PC-9 (cell line): ENCODE measurements around the gene MISP3.
"Not testable (repeated sequence)": the region's sequence is repeated elsewhere in the genome, so short reads cannot be mapped to it uniquely, and the experiment has no call there.

Source experiments
- CTCF ChIP-seq: fragments of 200-600 bp; sonication (generic); conservative IDR thresholded peaks from 2 replicates; pipeline ENCODE4 v1.6.1; 2017; ENCODE audit warnings: mixed run types, antibody characterized with exemption, mild to moderate bottlenecking, moderate library complexity
- EZH2 ChIP-seq: fragments of 200-600 bp; sonication (generic); IDR thresholded peaks from 2 replicates; pipeline ENCODE4 v1.8.0; 2017; ENCODE audit warnings: antibody characterized with exemption, low read depth

DNA sequence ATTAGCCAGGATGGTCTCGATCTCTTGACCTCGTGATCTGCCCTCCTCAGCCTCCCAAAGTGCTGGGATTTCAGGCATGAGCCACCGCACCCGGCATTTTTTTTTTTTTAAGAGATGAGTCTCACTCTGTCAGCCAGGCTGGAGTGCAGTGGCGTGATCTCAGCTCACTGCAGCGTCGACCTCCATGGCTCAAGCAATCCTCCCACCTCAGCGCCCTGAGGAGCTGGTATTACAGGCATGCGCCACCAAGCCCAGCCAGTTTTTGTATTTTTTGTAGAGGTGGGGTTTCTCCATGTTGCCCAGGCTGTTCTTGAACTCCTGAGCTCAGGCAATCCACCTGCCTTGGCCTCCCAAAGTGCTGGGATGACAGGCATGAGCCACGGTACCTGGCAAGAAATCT is 24.7 kb upstream of the MISP3 start:
- TF ChIP-seq CTCF, EZH2: not testable (repeated sequence)
